GM12872 (cell line): ENCODE data around the gene PRTFDC1.

Source experiments
- CTCF ChIP-seq: IDR thresholded peaks from 3 replicates; pipeline ENCODE4 v1.5.1; 2011; ENCODE audit warnings: low read depth, mild to moderate bottlenecking, low read length, moderate library complexity; ENCODE audit not compliant: insufficient read depth

The PRTFDC1 gene

DNA sequence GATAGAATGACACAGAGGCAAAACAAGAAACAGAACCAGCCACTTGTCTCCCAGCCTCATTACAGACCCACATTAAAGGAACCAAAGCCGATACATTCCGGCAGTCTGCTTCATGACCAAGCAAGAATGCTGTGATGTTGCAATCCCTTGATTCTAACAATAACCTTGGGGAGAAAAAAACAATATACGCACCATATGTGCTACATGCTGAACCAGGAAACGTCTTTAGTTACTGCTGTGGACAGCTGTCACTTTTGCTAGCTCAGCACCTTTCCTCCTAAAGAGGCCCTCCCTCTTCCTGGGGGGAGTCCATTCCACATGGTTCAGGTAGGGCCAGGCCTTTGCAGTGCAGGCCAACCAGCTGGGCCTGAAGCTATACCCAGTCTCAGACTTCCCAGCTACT, 79.1 kb downstream of the PRTFDC1 start:
- no peak for TF ChIP-seq CTCF

GRCh38 chr10:24872790-24873182, 79.6 kb downstream of the PRTFDC1 start:
- TF ChIP-seq CTCF, result no peak

- TF ChIP-seq CTCF, result no peak
Observed at GRCh38 chr10:24872049-24872789, 80.2 kb downstream of the PRTFDC1 start.

DNA sequence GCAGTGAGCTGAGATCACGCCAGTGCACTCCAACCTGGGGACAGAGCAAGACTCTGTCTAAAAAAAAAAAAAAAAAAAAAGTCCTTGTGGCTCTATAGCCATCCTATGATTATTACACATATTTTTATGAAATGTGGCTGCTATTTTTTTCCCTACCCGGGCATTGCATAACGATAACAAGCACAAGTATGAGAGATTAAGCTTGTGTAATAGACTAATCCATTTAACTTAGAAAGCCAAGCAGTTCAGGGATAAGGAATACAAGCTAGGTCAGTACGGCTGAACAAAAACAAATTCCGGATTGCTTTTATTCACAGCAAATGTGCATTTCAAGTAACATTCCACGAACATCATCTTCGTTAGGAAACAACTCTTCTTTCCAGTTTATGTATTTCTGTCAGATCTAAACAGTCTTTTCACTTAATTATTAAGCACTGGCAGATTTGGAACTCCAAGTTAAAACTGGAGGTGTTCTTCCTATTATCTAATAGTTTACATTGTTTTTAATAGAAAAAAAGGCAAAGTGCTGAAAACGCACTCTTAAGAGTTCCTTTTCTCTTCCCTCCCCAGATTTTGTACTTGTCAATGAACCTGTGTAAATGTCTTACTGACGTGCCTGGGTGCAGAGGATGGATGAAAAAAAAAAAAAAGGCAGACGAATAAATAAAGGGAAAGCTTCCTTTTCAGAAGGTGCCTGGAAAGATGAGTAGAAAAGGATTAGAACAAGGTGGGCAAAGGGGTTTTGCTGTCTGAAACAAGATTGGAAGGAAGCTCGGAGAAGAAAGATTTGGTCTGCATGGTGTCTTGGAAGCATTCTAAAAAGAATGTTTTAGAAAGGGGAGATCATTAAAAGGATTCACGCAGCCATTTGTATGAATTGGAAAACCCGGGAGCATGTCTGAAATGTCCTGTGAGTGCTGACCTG, 81.1 kb downstream of the PRTFDC1 start:
- no peak for TF ChIP-seq CTCF

DNA sequence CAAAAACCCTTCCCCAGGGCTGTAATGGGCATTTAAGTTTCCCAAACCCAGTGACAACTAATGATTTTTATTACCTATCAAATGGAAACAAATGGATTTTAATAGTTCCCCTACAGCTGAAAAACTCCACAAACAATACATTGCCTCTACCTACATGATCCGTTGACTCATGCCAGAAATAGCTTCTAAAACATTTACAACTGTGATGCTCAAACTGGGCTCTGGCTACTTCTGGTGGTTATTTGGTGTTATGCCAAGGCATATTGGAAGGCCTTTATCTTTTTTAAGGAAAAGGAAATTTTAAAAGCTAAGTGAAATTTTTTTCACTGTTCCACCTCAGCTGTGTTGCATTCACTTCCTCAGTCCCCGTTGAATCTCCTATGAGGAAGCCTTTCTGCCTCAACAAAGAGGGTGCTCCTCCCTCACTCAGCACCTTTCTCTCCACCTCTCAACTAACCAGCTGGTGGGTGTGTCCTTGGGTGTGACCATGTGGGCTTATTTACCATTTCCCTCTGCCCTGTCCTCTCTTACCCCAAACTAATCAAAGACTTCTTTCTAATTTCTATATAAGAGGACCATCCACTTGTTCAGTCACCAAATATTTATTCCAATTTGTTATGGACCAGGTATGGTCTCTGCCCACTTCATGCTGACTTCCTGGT, 82.9 kb downstream of the PRTFDC1 start:
- no peak for TF ChIP-seq CTCF

GRCh38 chr10:24866604-24867583, 85.5 kb downstream of the PRTFDC1 start:
- TF ChIP-seq CTCF, result no peak
